ENCODE measurements around the gene NMT1. TPM values are rescaled to one million over a fixed set of nuclear protein-coding genes. Genes with fewer than 3 reads are reported as not detected.

The NMT1 gene
- total RNA-seq, 4 donors from 2014 or later = 64.7 to 99.8 (median 80.6) TPM

- TF ChIP-seq, protein P1, sequence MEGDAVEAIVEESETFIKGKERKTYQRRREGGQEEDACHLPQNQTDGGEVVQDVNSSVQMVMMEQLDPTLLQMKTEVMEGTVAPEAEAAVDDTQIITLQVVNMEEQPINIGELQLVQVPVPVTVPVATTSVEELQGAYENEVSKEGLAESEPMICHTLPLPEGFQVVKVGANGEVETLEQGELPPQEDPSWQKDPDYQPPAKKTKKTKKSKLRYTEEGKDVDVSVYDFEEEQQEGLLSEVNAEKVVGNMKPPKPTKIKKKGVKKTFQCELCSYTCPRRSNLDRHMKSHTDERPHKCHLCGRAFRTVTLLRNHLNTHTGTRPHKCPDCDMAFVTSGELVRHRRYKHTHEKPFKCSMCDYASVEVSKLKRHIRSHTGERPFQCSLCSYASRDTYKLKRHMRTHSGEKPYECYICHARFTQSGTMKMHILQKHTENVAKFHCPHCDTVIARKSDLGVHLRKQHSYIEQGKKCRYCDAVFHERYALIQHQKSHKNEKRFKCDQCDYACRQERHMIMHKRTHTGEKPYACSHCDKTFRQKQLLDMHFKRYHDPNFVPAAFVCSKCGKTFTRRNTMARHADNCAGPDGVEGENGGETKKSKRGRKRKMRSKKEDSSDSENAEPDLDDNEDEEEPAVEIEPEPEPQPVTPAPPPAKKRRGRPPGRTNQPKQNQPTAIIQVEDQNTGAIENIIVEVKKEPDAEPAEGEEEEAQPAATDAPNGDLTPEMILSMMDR (IDR thresholded peaks at IDR 0.05; ENCODE audit: low read depth) = no peak
Measured at GRCh38 chr17:45070001-45070400, 8.9 kb downstream of the NMT1 start.

GRCh38 chr17:45070809-45071208, 9.7 kb downstream of the NMT1 start:
- TF ChIP-seq, protein P1 (IDR thresholded peaks at IDR 0.05; ENCODE audit: low read depth) = no peak

DNA sequence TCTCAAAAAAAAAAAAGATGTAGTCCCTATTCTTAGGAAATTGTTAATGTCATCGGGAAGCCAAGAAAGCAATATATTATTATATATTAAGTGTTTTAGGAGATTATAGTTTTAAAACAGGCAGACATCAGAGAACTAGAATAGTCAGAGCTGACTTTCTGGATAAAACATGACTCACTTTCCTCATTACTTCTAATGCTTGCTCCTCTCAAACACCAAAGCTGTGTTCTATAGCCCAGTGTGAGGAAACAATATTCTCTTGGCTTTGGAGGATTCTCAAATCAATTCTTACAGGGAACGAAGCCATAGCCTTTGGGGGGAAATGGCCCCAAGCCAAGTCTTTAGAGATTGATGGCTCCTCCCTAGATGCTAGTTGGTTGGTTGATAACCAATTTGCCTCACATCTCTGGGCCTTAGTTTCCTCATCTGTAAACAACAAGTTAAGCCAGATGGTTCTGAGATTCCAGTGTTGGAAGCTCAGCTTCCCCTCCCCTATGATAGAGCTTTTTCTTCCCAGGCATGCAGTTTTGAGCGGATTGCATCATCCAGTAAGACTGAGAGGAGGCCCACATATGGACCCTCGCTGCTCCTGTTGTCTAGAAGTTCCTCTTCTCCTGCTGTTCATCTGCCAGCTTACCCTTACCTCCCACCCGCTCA, 12.4 kb downstream of the NMT1 start:
- TF ChIP-seq, protein P1 (IDR thresholded peaks at IDR 0.05; ENCODE audit: low read depth) = no peak

GRCh38 chr17:45077643-45078042, 16.5 kb downstream of the NMT1 start:
- TF ChIP-seq, protein P1 (IDR thresholded peaks at IDR 0.05; ENCODE audit: low read depth) = no peak

- TF ChIP-seq, protein P1 (IDR thresholded peaks at IDR 0.05; ENCODE audit: low read depth) = no peak
Measured at GRCh38 chr17:45081047-45081703, 20.1 kb downstream of the NMT1 start.

- TF ChIP-seq, protein P1 (IDR thresholded peaks at IDR 0.05; ENCODE audit: low read depth) = no peak
Measured at GRCh38 chr17:45086391-45086790, 25.3 kb downstream of the NMT1 start.

- TF ChIP-seq, protein P1 (IDR thresholded peaks at IDR 0.05; ENCODE audit: low read depth) = no peak
Measured at GRCh38 chr17:45086865-45087503, 25.9 kb downstream of the NMT1 start.

Data from subcutaneous adipose tissue (tissue), 4 donors.